HG03432 (cell line): ENCODE measurements around the gene PTPRT.

Experiments
- ATAC-seq: cut with Tn5 transposase; IDR thresholded peaks from one replicate; pipeline ENCODE4 v1.9.1; 2021; ENCODE audit warnings: mild to moderate bottlenecking, moderate library complexity; ENCODE audit not compliant: unreplicated experiment

Gene PTPRT

GRCh38 chr20:42493001-42493400, 696.7 kb downstream of the PTPRT start:
- no peak for ATAC-seq

GRCh38 chr20:42492290-42492689, 697.4 kb downstream of the PTPRT start:
- ATAC-seq, result peak; percentile 79

- ATAC-seq, result no peak
Observed at GRCh38 chr20:42485556-42485955, 704.1 kb downstream of the PTPRT start.

- ATAC-seq, result no peak
Observed at GRCh38 chr20:42484790-42485375, 704.8 kb downstream of the PTPRT start.

- ATAC-seq, result no peak
Observed at GRCh38 chr20:42484335-42484734, 705.4 kb downstream of the PTPRT start.

GRCh38 chr20:42483730-42484303, 705.9 kb downstream of the PTPRT start:
- ATAC-seq, result no peak

GRCh38 chr20:42482808-42483207, 706.9 kb downstream of the PTPRT start:
- no peak for ATAC-seq

- no peak for ATAC-seq
Observed at GRCh38 chr20:42475773-42476172, 713.9 kb downstream of the PTPRT start.

- ATAC-seq, result no peak
Observed at GRCh38 chr20:42474646-42475045, 715.1 kb downstream of the PTPRT start.

- ATAC-seq, result no peak
Observed at GRCh38 chr20:42472198-42472597, 717.5 kb downstream of the PTPRT start.

- peak; percentile 82 for ATAC-seq
Observed at GRCh38 chr20:42461965-42462593, 727.6 kb downstream of the PTPRT start.

- no peak for ATAC-seq
Observed at GRCh38 chr20:42461291-42461690, 728.4 kb downstream of the PTPRT start.

- no peak for ATAC-seq
Observed at GRCh38 chr20:42447270-42447669, 742.4 kb downstream of the PTPRT start.

GRCh38 chr20:42444799-42445198, 744.9 kb downstream of the PTPRT start:
- no peak for ATAC-seq

- ATAC-seq, result no peak
Observed at GRCh38 chr20:42443200-42443599, 746.5 kb downstream of the PTPRT start.

GRCh38 chr20:42442716-42443115, 747.0 kb downstream of the PTPRT start:
- ATAC-seq, result no peak

GRCh38 chr20:42441864-42442331, 747.8 kb downstream of the PTPRT start:
- ATAC-seq, result no peak

GRCh38 chr20:42441196-42441863, 748.4 kb downstream of the PTPRT start:
- no peak for ATAC-seq

- peak; percentile 98 for ATAC-seq
Observed at GRCh38 chr20:42435230-42435629, 754.5 kb downstream of the PTPRT start.

- no peak for ATAC-seq
Observed at GRCh38 chr20:42432496-42433334, 757.0 kb downstream of the PTPRT start.

- no peak for ATAC-seq
Observed at GRCh38 chr20:42430598-42430997, 759.1 kb downstream of the PTPRT start.
